ENCODE measurements around the gene SMG1. TPM values are rescaled to one million over a fixed set of nuclear protein-coding genes. Genes with fewer than 3 reads are reported as not detected.
"Not testable (repeated sequence)": the region's sequence is repeated elsewhere in the genome, so short reads cannot be mapped to it uniquely, and the experiment has no call there.

Gene SMG1
- total RNA-seq: 75.4 TPM

GRCh38 chr16:18925986-18926865, at the start of gene SMG1:
Gene SMG1, minus strand, starts transcription at chr16:18926408. Its CDS starts 367 bp downstream, at chr16:18926041.
- DNase-seq (ENCODE audit: low read depth in 2 of 3, low spot score in 2 of 3): peak; percentile 84 to 96 (median 90)

- DNase-seq (ENCODE audit: low read depth in 2 of 3, low spot score in 2 of 3): no peak
Measured at GRCh38 chr16:18975109-18975508, 48.9 kb upstream of the SMG1 start.

DNA sequence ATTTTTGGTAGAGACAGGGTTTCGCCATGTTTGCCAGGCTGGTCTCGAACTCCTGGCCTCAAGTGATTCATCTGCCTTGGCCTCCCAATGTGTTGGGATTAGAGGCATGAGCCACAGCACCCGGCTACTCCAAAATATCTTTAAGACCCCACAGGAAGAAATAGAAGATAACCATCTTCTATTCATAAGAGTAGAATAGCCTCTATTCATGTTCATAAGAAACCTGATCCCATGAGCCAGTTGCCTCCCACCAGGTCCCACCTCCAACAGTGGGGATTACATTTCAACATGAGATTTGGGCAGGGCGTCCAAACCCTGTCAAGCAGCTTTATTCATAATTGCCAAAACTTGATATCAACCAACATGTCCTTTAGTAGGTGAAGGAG, 43.6 kb upstream of the SMG1 start:
- DNase-seq (ENCODE audit: low read depth in 2 of 3, low spot score in 2 of 3): no peak

- DNase-seq (ENCODE audit: low read depth in 2 of 3, low spot score in 2 of 3): peak; percentile 50 to 74 (median 57)
Measured at GRCh38 chr16:18969050-18969854, 43.0 kb upstream of the SMG1 start.

GRCh38 chr16:18966791-18967190, 40.6 kb upstream of the SMG1 start:
- DNase-seq (ENCODE audit: low read depth in 2 of 3, low spot score in 2 of 3): no peak

GRCh38 chr16:18965555-18965954, 39.3 kb upstream of the SMG1 start:
- DNase-seq (ENCODE audit: low read depth in 2 of 3, low spot score in 2 of 3): no peak

GRCh38 chr16:18959031-18959505, 32.9 kb upstream of the SMG1 start:
- peak in 1 of 3 donors; percentile 9 for DNase-seq (ENCODE audit: low read depth in 2 of 3, low spot score in 2 of 3)

DNA sequence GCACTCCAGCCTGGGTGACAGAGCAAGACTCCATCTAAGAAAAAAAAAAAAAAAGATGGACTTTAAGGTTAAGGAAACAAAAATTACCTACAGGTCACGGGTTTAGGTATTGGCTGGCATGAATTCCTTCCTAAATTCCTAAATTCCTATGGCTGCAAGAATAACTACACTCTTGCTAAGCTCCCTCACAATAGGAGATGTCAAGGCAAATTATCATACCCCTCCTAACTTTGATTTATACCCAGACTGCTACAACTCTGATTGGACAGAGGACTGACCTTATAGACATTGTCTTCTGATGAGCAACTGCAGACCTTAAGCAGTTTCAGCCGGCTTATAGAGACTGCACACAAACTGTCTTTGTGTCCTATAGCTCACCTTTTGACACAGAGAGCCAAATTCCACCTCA, 32.4 kb upstream of the SMG1 start:
- DNase-seq (ENCODE audit: low read depth in 2 of 3, low spot score in 2 of 3): no peak

GRCh38 chr16:18956658-18957241, 30.5 kb upstream of the SMG1 start:
- not testable (repeated sequence) for DNase-seq (ENCODE audit: low read depth in 2 of 3, low spot score in 2 of 3)

- DNase-seq (ENCODE audit: low read depth in 2 of 3, low spot score in 2 of 3): peak in 2 of 3 donors; percentile 16 to 65
Measured at GRCh38 chr16:18955874-18956580, 29.8 kb upstream of the SMG1 start.

DNA sequence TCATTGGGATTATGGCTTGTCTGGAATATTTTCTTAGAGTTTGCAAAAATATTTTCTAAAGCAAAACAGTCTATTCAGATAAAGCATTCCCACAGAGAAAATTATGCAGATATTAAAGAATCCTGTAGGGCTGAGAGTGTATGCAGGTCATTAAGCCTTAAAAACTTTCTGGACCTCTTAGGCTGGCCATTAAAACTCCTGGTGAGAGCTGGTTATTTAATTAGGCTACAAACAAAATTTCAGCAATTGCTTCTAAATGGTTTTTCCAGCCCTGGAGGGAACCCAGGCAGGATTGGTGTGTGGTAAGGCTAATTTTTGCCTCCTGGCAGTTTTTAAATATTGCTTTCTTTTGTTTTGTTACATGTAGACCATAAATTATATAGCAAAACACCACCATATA, 27.3 kb upstream of the SMG1 start:
- DNase-seq (ENCODE audit: low read depth in 2 of 3, low spot score in 2 of 3): no peak

DNA sequence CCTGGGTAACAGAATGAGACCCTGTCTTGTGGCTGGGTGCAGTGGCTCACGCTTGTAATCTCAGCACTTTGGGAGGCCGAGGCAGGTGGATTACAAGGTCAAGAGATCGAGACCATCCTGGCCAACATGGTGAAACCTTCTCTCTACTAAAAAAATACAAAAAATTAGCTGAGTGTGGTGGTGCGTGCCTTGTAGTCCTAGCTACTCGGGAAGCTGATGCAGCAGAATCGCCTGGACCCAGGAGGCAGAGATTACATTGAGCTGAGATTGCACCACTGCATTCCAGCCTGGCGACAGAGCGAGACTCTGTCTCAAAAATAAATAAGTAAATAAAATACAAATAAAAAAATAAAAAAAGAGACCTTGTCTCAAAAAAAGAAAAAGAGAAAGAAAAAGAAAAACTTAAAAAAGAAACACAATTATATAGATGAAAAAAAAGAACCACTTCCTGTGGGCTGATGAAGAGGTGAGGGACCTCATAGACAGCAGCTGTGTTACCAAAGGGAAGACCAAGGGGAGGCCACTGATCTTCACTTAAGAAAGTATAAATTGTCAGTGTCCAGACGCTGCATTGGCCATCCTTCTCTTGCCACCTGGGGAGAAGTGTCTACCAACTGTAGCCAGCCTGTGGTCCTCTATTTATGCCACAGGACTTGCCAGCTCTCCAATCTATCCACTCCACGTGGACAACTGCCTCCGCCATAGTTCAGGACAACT, 24.4 kb upstream of the SMG1 start:
- no peak for DNase-seq (ENCODE audit: low read depth in 2 of 3, low spot score in 2 of 3)

- no peak for DNase-seq (ENCODE audit: low read depth in 2 of 3, low spot score in 2 of 3)
Measured at GRCh38 chr16:18948372-18949020, 22.3 kb upstream of the SMG1 start.

DNA sequence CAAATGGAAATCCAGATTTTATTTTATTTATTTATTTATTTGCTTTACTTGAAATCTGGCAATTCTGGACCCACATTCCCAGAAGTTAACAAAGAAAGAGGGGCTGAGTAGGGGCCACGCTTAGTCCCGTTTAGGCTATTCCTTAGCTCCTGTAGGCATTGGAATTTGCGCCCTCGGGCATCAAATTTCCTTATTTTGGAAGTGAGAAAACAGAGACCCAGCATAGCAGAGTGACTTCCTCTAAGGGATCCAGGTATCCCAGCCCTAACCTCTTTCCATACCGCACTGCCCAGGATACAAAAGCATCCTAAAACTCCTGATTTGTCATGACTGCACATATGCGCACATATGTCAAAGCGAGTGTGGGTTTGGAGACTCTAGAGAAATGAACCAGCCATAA, 19.0 kb upstream of the SMG1 start:
- no peak for DNase-seq (ENCODE audit: low read depth in 2 of 3, low spot score in 2 of 3)

GRCh38 chr16:18943414-18943813, 17.2 kb upstream of the SMG1 start:
- DNase-seq (ENCODE audit: low read depth in 2 of 3, low spot score in 2 of 3): peak in 1 of 3 donors; percentile 16

DNA sequence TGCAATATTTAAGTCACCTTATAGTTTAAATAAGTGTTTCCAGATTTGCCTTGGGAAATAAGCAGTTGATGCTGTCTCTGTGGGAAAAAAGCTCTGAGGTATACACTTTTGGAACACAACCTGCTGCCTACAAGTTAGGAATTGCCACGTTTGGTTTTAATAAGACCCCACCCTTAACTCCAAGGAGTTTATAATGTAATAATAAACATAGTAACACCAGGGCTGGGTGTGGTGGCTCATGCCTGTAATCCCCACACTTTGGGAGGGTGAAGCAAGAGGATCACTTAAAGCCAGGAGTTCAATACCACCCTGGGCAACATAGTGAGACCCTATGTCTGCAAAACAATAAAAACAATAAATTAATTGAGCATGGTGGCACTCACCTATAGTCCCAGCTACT, 15.9 kb upstream of the SMG1 start:
- DNase-seq (ENCODE audit: low read depth in 2 of 3, low spot score in 2 of 3): no peak

DNA sequence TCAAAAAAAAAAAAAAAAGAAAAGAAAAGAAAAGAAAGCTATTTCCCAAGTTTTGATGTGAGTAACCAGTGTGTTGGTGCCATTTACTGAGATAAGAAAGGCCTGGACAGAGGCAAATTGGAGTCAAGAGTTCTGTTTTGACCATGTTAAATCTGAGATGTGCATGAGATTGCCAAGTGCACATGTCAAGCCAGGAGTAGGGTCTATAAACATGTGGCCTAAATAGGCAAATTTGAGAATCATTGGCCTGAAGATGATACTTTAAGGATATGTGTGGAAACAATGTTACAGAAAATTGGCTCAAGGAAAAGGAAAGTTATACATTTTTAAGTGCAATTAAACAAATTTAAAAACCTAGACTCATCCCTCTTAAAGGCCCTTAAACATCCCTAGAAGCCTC, 15.3 kb upstream of the SMG1 start:
- DNase-seq (ENCODE audit: low read depth in 2 of 3, low spot score in 2 of 3): no peak

DNA sequence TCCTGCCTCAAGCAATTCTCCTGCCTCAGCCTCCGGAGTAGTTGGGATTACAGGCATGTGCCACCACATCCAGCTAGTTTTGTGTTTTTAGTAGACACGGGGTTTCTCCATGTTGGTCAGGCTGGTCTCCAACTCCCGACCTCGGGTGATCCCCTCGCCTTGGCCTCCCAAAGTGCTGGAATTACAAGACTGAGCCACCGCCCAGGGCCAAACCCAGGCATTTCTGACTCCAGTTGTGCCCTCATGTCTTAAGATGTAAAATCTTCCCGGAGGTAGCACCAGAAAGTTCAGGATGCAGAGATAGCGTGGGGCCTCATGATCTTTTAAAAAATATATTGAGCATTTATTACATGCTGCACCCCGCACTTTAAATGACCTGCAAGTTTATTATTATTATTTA, 12.8 kb upstream of the SMG1 start:
- no peak for DNase-seq (ENCODE audit: low read depth in 2 of 3, low spot score in 2 of 3)

GRCh38 chr16:18937390-18937789, 11.2 kb upstream of the SMG1 start:
- DNase-seq (ENCODE audit: low read depth in 2 of 3, low spot score in 2 of 3): no peak
